Astrocyte (in vitro differentiated cells and primary cell): ENCODE data around the gene VPS37C. TPM values are rescaled to one million over a fixed set of nuclear protein-coding genes. Genes with fewer than 3 reads are reported as not detected.

Experiments
- DNase-seq: peaks from one replicate; pipeline ENCODE4 v3.0.0-alpha.2; 2010; ENCODE audit warnings: low read depth
- FAIRE-seq: peaks from 2 replicates; lab custom pipeline; 2011; peaks lifted over from hg19 to GRCh38; lab: Jason Lieb, UNC
- H2AFZ ChIP-seq: 2 replicates; pipeline ENCODE4 v1.6.0; 2012; ENCODE audit warnings: low read depth, low read length, inconsistent platforms
- H3K27ac ChIP-seq: 2 replicates; pipeline ENCODE4 v1.5.1; 2011; ENCODE audit warnings: low read depth, low read length, inconsistent platforms
- H3K27me3 ChIP-seq: 2 replicates; pipeline ENCODE4 v1.6.0; 2011; ENCODE audit warnings: low read length, inconsistent platforms; ENCODE audit not compliant: insufficient read depth
- H3K36me3 ChIP-seq: 2 replicates; pipeline ENCODE4 v1.5.1; 2011; ENCODE audit warnings: low read length, inconsistent platforms; ENCODE audit not compliant: insufficient read depth
- H3K4me1 ChIP-seq: 2 replicates; pipeline ENCODE4 v1.5.1; 2011; ENCODE audit warnings: low read length, inconsistent platforms; ENCODE audit not compliant: insufficient read depth
- H3K4me2 ChIP-seq: 2 replicates; pipeline ENCODE4 v1.6.0; 2012; ENCODE audit warnings: low read length, inconsistent platforms
- H3K4me3 ChIP-seq: 2 replicates; pipeline ENCODE4 v1.5.1; 2011; ENCODE audit warnings: low read depth, mild to moderate bottlenecking, low read length, inconsistent platforms; ENCODE audit not compliant: insufficient read depth
- H3K79me2 ChIP-seq: 2 replicates; pipeline ENCODE4 v1.6.0; 2012; ENCODE audit warnings: mild to moderate bottlenecking, low read length, inconsistent platforms; ENCODE audit not compliant: insufficient read depth
- H3K9ac ChIP-seq: 2 replicates; pipeline ENCODE4 v1.6.0; 2012; ENCODE audit warnings: mild to moderate bottlenecking, low read length, inconsistent platforms
- H3K9me3 ChIP-seq: 2 replicates; pipeline ENCODE4 v1.5.1; 2012; ENCODE audit warnings: low read depth, mild to moderate bottlenecking, low read length, inconsistent platforms; ENCODE audit not compliant: insufficient read depth
- H4K20me1 ChIP-seq: 2 replicates; pipeline ENCODE4 v1.6.0; 2012; ENCODE audit warnings: low read length, inconsistent platforms; ENCODE audit not compliant: insufficient read depth
- H3K27ac Mint-ChIP-seq: one replicate; pipeline ENCODE4 v1.8.0; 2021; ENCODE audit warnings: mild to moderate bottlenecking, mixed read lengths; ENCODE audit not compliant: unreplicated experiment
- H3K27me3 Mint-ChIP-seq: one replicate; pipeline ENCODE4 v1.8.0; 2021; ENCODE audit warnings: low read depth, mixed read lengths; ENCODE audit not compliant: unreplicated experiment
- H3K36me3 Mint-ChIP-seq: one replicate; pipeline ENCODE4 v1.8.0; 2021; ENCODE audit warnings: low read depth, mixed read lengths; ENCODE audit not compliant: unreplicated experiment
- H3K4me1 Mint-ChIP-seq: one replicate; pipeline ENCODE4 v1.8.0; 2021; ENCODE audit warnings: low read depth, mixed read lengths; ENCODE audit not compliant: unreplicated experiment
- H3K4me3 Mint-ChIP-seq: one replicate; pipeline ENCODE4 v1.8.0; 2021; ENCODE audit warnings: mild to moderate bottlenecking, moderate library complexity, mixed read lengths; ENCODE audit not compliant: unreplicated experiment
- H3K9me3 Mint-ChIP-seq: one replicate; pipeline ENCODE4 v1.8.0; 2021; ENCODE audit warnings: mild to moderate bottlenecking, mixed read lengths; ENCODE audit not compliant: unreplicated experiment
- EZH2 ChIP-seq: IDR thresholded peaks from 2 replicates; pipeline ENCODE4 v1.6.1; 2012; ENCODE audit warnings: mild to moderate bottlenecking, low read length, inconsistent platforms; ENCODE audit not compliant: insufficient read depth
- total RNA-seq: library from RNA; stranded (reverse); gene quantifications from 2 replicates; pipeline ENCODE4 v1.2.1, GENCODE V29; 2021
- TF ChIP-seq, protein P1 (sequence below): IDR thresholded peaks from 2 replicates; pipeline ENCODE4 v1.5.1; 2011; ENCODE audit warnings: low read depth, mild to moderate bottlenecking, inconsistent platforms, low read length, moderate library complexity; ENCODE audit not compliant: insufficient read depth

Gene VPS37C
- total RNA-seq, 1 donor from 2014 or later: 18.1 TPM

DNA sequence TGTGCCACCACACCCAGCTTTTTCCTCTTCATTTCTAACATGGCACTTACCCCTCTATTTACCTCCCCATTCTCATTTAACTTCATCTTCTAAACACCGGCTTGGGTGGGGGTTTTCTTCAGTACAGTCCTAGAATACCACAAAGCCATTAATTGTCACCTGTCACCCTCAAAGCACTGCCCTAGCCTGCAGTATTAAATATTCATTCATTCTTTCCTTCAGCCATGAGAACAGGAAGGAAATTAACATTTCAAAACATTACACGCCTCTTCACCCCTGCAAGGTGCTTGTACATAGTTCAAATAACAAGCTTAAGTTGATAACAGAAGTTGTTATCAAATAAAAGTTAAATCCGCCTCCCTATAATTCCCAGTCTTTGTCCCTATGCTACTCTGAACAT is 10.7 kb upstream of the VPS37C start:
- Histone ChIP-seq H3K27me3 (peaks cover 17% of the 10 kb centered on the region), H3K4me2 (no peak overlapping the region), H4K20me1 (no peaks in the 10 kb centered on the region), H3K4me1 (no peaks in the 10 kb centered on the region), H3K79me2 (no peaks in the 10 kb centered on the region), H3K36me3 (no peaks in the 10 kb centered on the region), H2AFZ (no peak overlapping the region), H3K4me3 (no peak overlapping the region), H3K9me3 (no peaks in the 10 kb centered on the region), H3K27ac (no peak overlapping the region), H3K9ac (no peak overlapping the region)
- H3K36me3 Mint-ChIP-seq: peaks cover 1% of the 10 kb centered on the region
- FAIRE-seq: no peak
- H3K4me1 Mint-ChIP-seq: no peaks in the 10 kb centered on the region
- H3K27ac Mint-ChIP-seq: no peak overlapping the region
- no peak overlapping the region for H3K4me3 Mint-ChIP-seq
- no peak for TF ChIP-seq EZH2
- TF ChIP-seq, protein P1, sequence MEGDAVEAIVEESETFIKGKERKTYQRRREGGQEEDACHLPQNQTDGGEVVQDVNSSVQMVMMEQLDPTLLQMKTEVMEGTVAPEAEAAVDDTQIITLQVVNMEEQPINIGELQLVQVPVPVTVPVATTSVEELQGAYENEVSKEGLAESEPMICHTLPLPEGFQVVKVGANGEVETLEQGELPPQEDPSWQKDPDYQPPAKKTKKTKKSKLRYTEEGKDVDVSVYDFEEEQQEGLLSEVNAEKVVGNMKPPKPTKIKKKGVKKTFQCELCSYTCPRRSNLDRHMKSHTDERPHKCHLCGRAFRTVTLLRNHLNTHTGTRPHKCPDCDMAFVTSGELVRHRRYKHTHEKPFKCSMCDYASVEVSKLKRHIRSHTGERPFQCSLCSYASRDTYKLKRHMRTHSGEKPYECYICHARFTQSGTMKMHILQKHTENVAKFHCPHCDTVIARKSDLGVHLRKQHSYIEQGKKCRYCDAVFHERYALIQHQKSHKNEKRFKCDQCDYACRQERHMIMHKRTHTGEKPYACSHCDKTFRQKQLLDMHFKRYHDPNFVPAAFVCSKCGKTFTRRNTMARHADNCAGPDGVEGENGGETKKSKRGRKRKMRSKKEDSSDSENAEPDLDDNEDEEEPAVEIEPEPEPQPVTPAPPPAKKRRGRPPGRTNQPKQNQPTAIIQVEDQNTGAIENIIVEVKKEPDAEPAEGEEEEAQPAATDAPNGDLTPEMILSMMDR: no peak
- peaks cover 47% of the 10 kb centered on the region for H3K27me3 Mint-ChIP-seq
- DNase-seq: no peak
- H3K9me3 Mint-ChIP-seq: peaks cover 11% of the 10 kb centered on the region

DNA sequence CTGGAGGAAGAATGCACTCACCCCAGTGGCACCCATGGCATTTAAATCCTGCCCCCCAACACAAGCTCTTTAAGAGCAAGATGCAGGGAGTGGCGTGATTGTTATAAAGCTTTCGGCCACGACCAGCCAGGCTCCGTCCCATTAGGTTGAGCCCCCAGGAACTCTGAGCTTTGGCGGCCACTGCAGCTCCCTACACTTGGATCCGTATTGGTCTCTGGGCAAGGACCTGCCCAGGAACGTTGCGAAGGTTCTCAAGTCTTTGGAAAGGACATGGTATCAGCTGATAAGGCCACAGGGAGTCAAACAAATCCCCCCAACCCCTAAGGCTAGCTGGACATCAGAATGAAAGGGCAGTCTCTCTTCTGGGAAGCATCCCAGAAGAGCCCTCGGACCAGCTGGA is 9.3 kb upstream of the VPS37C start:
- no peak overlapping the region for H3K27ac Mint-ChIP-seq
- H3K36me3 Mint-ChIP-seq: peaks cover 1% of the 10 kb centered on the region
- H3K36me3 ChIP-seq: no peaks in the 10 kb centered on the region
- no peaks in the 10 kb centered on the region for H4K20me1 ChIP-seq
- no peak for TF ChIP-seq EZH2
- H3K9ac ChIP-seq: no peak overlapping the region
- DNase-seq: no peak
- H3K4me1 Mint-ChIP-seq: no peaks in the 10 kb centered on the region
- H3K4me3 Mint-ChIP-seq: no peak overlapping the region
- no peaks in the 10 kb centered on the region for H3K9me3 ChIP-seq
- H3K27ac ChIP-seq: no peak overlapping the region
- H3K79me2 ChIP-seq: no peaks in the 10 kb centered on the region
- H3K4me1 ChIP-seq: no peaks in the 10 kb centered on the region
- FAIRE-seq: no peak
- no peak overlapping the region for H2AFZ ChIP-seq
- peaks cover 39% of the 10 kb centered on the region for H3K27me3 Mint-ChIP-seq
- peaks cover 12% of the 10 kb centered on the region for H3K27me3 ChIP-seq
- H3K4me2 ChIP-seq: no peak overlapping the region
- no peak overlapping the region for H3K4me3 ChIP-seq
- peaks cover 11% of the 10 kb centered on the region for H3K9me3 Mint-ChIP-seq

DNA sequence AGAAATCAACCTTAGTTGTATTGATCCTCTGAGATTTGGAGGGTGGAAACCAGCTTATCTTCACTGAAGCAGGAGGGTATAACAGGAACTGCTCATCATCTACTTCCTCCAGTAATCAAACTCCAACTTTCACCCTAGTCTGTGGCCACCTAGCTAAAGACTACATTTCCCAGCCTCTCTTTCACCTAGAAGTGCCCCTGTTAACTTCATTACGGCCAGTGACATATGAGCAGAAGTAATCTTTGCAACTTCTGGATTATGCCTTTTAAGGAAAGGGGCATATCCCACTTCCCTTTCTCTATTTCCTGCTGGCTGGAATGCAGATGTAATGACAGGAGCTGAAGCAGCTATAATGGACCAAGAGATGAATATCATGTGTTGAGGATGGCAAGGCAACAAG is 7.6 kb upstream of the VPS37C start:
- Mint-ChIP-seq H3K4me3 (no peak overlapping the region), H3K27me3 (peaks cover 26% of the 10 kb centered on the region), H3K36me3 (peaks cover 1% of the 10 kb centered on the region), H3K9me3 (peaks cover 9% of the 10 kb centered on the region), H3K4me1 (no peaks in the 10 kb centered on the region), H3K27ac (no peak overlapping the region)
- no peaks in the 10 kb centered on the region for H3K9me3 ChIP-seq
- FAIRE-seq: no peak
- H3K79me2 ChIP-seq: no peaks in the 10 kb centered on the region
- no peaks in the 10 kb centered on the region for H3K36me3 ChIP-seq
- no peak overlapping the region for H3K4me2 ChIP-seq
- H4K20me1 ChIP-seq: no peaks in the 10 kb centered on the region
- H3K9ac ChIP-seq: no peak overlapping the region
- H3K4me1 ChIP-seq: no peaks in the 10 kb centered on the region
- peaks cover 12% of the 10 kb centered on the region for H3K27me3 ChIP-seq
- H2AFZ ChIP-seq: no peak overlapping the region
- DNase-seq: no peak
- TF ChIP-seq EZH2: no peak
- no peak overlapping the region for H3K4me3 ChIP-seq
- H3K27ac ChIP-seq: no peak overlapping the region
